NCI-H82 treated with DMSO at 0.1 percent for 48 hours (cell line): ENCODE results near the gene CDKL1.
A peak's percentile ranks its signal among the peaks of the same experiment; 100 is the strongest.
"Not testable (repeated sequence)": the region's sequence is repeated elsewhere in the genome, so short reads cannot be mapped to it uniquely, and the experiment has no call there.

Experiments used
- DNase-seq: peaks from one replicate; lab custom pipeline; 2025; ENCODE audit not compliant: unreplicated experiment; lab: John Stamatoyannopoulos, UW

CDKL1 gene

DNA sequence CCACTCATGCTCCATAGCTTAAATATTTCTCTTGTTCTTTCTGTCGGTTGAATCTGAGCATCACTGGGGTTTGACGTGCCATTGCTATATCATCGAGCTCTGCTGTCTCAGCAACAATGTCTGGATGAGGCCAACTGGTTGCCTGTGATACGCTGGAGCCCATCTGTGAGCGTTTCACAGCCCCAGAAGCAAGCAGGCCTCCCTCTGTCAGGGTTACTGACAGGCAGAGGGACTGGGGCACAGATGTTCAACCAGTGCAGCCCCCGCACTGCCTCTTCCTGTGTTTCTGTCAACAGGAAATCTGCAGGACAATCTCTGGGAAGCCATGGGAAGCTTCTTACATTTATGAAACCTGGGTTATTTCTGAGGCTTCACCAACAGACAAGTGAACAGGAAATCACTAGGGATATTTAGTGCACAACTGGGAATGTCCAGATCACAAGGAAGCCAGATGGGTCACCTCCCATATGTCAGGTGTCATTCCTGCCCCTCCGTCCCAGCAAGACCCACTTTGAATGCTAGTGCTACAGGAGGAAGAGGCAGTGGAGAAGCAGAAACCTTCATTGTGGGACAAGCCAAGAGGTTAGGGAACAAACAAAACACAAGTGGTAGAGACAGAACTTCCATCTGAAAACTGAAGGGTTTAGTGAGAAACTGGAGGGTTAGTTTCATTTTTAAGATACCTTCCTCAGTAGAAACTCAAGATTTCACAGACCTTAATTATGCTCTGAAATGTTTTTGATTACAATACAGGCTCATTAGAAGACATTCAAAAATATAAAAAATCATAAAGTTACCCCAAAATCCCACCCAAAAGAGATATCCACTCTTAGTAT lies 60.5 kb downstream of the CDKL1 start:
- DNase-seq: peak; percentile 35

DNA sequence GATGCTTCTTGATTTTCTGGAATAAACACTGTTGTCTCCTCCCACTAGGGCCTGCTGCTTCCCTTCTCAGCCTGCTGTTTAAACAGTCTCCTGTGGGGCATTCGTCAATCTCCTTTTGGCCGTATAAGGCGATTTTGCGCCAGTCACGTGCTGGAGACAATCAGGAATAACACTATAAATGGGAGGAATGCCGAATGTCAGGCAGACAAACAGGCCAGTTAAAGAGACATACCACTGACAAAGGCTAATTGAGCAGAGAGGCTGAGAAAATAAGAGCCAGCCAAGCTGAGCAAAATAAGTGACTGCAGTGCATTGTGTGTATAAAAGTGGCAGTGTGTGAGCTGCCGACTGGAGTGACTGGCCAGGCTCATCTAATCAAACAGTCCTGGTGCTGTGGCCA lies 61.3 kb downstream of the CDKL1 start:
- peak; percentile 48 for DNase-seq

DNA sequence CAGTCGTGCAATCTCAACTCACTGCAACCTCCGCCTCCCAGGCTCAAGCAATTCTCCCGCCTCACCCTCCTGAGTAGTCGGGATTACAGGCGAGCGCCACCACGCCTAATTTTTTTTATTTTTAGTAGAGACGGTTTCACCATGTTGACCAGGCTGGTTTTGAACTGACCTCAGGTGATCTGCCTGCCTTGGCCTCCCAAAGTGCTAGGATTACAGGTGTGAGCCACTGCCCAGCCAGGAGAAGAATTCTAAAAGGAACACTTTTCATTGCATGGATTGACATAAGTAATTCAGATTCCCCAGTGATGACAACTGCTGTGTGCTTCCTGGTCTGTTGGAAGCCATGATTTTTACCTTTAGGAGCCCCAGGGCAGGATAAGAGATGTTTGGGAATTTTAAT lies 62.5 kb downstream of the CDKL1 start:
- no peak for DNase-seq

DNA sequence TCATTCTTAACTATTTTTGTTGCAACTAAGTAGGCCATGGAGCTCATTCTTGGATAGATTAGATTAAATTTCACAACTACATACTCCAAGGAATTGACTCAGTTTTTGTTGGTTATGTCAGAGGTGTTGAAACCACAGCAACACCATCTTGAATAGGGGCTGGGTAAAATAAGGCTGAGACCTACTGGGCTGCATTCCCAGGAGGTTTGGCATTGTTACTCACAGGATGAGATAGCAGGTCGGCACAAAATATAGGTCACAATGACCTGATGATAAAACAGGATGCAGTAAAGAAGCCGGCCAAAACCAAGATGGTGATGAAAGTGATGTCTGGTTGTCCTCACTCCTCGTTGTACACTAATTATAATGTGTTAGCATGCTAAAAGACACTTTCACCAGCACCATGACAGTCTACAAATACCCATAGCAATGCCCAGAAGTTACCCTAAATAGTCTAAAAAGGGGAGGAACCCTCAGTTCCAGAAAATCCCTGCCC lies 63.6 kb downstream of the CDKL1 start:
- no peak for DNase-seq

DNA sequence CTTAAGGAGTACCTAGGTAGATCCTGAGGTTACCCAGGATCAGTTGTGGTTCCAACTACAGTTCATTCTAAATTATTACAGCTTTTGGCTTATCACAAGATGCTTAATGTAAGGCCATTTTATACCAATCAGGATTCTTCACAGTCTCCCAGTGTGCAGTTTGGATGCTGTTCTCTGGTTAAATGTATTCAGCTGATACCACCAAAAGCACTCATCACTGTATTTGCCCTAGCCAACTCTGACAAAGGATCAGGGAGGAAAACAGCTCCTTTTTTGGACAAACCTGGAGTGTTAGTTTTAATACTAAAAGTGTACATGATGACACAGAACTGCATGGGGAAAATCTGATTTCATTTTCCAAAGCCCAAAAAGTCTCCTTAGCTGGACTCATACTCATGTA lies 65.1 kb downstream of the CDKL1 start:
- no peak for DNase-seq

DNA sequence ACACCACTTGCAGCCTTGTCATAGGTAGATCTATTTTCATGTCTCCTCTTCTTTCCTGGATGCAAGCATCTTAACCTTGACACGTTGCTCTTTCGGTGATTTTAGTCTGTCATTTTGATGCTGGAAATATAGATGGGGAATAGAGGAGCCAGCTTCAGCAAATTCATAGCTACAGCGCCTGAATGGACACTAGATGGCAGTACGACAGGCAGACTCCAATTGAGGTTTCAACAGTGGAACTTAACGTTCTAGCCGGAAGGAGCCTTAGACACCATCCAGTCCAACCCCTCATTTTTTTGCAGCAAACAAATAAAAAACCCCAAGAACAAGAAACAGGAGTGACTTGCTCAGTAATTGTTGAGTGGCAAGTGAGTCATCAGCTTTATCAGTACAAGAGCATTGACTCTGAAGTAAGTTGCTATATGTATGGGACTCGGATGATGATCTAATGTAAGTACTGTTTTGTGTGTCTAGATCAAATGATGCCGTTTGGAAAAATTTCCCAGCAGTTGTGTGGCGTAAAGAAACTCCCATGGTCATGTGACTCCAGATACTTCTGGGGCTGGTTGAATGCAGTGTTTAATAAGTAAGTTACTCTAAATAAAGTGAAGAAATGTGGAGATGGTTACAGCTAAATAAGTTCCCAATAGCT lies 75.5 kb downstream of the CDKL1 start:
- peak; percentile 76 for DNase-seq

DNA sequence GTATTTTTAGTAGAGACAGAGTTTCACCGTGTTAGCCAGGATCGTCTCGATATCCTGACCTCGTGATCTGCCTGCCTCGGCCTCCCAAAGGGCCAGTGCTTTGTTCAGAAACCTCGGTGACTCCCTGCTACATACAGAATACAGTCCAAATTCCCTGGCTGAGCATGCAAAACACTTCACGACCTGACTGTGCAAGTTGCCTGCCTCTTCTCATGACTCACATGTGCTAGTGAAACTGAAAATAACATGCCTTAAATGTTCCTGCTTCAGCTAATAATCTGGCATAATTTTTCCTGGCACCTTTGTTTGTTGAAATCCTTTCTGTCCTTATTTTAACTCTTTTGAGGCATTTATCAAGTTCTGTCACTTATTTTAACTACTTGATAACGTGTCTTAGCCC lies 76.4 kb downstream of the CDKL1 start:
- DNase-seq: no peak

DNA sequence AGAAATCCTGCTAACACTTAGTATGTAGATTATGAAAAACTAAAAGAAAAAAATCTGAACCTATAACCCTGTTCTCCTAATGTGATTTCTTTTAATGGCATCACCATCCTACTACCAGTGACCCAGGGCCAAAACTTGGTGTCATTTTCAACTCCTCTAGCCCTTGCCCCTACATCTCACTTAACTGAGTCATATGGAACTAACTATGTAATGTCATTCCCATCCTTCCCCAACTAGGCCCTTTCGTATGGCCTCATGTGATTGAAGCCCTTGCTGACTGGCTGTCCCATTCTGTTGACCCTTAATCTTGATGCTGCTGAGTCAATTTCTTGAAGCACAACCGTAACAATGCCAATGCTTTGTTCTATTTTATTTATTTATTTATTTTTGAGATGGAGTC lies 77.0 kb downstream of the CDKL1 start:
- DNase-seq: no peak

DNA sequence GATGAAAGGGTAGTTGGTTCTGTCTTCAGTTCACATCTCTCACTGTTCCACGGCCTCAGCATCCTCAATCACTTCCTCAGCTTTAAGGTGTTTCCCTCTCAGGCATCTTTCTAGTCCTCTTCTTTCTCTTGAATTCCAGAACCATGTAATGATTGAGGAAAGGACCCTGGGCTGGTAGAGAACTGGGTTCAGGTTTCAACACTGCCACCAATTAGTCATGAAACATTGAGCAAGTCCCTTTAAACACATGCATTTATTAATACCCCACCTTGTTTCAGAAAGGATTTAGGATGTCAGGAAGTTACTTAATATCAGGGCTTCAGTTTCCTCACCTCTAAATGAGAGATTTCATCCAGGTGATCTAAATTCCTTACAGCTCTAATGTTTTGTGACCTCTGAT lies 77.4 kb downstream of the CDKL1 start:
- DNase-seq: no peak

DNA sequence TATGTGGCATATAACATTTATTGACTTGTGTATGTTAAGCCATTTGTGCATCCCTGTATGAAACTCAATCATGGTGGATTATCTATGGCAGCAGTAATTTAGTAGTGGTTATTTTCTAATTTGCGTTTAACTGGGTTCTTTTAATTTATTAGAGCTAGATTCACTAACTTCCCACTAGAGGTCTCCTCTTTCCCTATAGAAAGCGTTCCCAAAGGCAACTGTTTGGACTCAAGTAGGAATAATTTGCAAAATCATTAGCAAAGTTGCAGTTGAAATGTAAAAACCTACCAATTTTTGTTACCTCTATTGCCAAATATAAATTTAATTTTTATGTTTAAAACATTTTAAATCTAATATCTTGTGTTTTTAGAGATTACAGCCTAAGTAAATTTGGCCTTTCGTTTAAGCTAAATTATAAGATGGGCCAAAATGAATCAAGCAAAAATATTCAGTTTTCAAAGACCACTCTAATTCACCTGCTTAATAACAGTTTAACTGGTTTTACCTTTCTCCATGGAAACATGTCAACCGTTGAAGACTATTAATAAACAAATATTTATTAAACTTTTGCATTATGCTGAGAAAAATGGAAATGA lies 78.6 kb downstream of the CDKL1 start:
- DNase-seq: no peak

DNA sequence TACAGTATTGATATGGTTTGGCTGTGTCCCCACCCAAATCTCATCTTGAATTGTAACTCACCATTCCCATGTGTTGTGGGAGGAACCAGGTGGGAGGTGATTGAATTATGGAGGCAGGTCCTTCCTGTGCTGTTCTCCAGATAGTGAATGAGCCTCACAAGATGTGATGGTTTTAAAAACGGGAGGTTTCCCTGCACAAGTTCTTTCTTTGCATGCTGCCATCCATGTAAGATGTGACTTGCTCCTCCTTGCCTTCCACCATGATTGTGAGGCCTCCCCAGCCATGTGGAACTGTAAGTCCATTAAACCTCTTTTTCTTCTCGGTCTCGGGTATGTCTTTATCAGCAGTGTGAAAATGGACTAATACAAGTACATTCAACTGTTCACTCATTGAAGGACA lies 82.6 kb downstream of the CDKL1 start:
- not testable (repeated sequence) for DNase-seq

DNA sequence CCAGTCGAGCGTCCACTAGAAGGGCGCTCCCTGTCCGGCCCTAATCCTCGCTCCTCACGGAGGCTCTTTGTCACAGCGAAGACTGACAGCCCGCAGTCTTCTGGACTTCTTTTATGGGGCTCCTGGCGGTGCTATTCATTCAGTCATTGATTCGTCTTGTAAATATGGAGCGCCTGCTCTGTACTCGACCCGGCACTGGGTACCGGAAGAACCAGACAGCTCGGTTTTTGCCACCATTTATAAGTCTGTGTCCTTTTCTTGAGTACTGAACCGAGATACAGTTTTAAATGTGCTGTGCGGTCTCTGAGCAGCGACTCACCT lies 84.0 kb downstream of the CDKL1 start:
- DNase-seq: no peak

DNA sequence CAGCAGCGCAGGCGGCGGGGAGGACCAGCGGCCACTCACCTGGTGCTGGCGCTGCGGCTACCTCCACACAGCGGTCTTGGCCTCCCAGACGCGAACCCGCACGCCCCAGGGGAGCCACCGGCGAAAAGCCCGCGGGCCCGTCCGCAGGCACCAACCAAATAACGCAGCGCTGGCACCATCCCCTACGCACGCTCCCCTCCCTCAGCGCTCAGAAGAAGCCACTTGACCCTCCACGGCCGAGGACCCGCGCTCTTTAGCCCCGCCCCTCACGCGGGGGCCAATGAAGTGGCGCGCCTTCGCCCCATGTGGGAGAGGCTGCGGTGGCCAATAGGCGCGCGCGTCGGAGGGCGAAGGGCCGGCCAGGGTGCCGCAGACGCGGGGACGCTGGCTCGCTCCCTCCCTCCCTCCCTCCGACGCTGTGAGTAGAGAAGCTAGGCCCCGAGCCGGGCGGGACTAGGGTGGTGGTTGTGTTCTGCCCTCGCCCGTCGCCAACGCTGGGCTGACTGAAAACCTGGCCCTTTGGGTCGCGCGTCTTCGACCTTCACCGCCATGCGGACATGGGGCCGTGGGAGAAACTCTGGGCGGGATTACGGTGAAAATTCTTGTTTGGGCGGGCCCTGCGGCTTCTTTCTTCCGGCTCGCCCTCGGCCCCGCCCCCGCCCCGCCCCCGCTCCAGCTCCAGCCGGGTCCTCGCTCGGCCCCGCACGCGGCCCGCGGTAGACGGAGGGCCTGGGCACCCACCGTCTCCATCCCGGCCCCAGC lies 84.5 kb downstream of the CDKL1 start, which contains the start of the genes DMAC2L and L2HGDH:
DMAC2L (plus strand) TSS at position 353 of the 762 bp plus-strand sequence. CDS start 9,164 bp downstream, outside the sequence.
L2HGDH (minus strand) TSS at position 258 of the 762 bp plus-strand sequence; CDS start at position 179, 79 bp downstream.
- DNase-seq: peak; percentile 81

DNA sequence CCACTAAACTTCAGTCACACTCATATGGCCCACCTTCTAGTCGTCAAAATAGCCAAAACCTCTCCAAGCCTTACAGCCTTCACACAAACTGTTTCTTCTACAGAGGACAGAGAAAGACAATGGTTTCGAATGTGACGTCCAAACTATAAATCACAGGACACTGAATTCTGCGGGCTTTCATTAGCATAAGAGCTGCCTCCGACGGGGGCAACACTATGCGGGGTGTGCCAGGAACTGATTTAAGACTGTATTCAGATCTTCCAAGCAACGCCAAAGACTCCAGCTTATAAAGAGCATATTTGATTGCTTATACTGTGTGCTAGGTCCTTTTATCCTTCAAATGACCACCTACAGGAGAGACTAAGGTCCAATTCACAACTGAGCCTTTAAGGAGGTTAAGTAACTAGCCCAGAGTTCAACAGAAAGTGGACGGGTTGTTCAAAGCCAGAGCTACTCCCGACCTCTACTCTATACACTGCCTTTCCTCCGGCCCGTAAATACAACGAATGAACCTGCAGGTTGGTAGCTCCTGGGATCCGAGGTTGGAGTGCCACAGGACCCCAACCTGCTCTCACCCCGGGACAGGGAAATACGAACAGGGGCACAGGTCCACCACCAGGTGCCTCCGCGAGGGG lies 85.2 kb downstream of the CDKL1 start:
- peak; percentile 34 for DNase-seq

DNA sequence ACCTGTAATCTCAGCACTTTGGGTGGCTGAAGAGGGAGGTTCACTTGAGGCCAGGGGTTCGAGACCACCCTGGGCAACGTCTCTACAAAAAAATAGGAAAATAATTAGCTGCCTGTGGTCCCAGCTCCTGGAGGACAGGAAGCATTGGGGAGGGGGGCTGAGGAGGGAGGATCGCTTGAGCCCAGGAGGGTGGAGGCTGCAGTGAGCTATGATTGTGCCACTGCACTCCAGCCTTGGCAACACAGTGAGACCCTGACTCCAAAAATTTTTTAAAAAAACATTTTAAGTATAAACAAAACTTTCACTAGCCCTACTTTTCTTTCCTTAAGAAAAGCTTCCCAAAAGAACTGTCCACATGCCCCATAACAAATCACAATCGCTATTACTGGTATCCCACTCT lies 86.2 kb downstream of the CDKL1 start:
- no peak for DNase-seq

DNA sequence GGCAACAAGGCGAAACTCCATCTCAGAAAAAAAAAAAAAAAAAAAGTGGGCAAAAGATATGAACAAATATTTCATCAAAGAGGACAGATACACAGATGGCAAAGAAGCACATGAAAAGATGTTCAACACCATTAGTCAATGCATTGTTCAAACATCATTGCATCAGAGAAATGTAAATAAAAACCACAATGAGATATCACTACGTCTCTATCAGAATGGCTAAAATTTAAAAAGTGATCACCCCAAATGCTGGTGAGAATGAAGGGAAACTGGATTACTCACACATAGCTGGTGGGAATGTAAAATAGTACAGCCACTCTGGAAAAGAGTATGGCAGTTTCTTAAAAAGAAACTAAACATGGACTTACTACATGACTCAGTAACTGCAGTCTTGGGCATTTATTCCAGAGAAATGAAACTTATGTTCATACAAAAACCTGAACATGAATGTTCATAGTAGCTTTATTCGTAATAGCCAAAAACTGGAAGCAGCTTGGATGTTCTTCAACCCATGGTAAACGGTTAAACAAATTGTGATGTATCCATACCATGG lies 88.2 kb downstream of the CDKL1 start:
- DNase-seq: no peak

DNA sequence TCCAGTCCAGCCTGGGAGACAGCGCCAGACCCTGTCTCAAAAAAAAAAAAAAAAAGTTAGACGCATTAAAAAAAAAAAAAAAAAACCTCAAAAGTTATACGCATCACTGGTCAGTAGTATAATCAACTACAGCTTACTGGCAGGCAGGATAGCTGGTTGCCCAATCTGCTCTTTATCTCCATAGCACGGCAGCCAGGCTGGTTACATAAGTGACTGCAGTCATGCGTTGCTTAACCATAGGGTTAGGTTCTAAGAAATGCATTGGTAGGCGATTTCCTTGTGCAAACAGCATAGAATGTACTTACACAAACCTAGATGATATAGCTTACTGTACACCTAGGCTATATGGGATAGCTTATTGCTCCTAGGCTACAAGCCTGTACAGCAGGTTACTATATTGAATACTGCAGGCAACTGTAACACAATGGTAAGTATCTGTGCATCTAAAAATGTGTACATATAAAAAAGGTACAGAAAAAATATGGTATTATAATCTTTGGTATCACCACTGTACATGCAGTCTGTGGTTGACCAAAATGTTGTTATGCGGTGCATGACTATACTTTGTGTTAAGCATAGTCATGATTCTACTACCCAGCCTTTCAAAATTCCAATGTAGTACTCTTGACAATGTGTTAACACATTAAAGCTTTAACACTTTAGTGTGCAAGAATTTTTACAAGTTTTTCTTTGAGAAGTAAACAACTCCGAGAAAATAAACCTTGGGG lies 92.8 kb downstream of the CDKL1 start:
- DNase-seq: no peak

DNA sequence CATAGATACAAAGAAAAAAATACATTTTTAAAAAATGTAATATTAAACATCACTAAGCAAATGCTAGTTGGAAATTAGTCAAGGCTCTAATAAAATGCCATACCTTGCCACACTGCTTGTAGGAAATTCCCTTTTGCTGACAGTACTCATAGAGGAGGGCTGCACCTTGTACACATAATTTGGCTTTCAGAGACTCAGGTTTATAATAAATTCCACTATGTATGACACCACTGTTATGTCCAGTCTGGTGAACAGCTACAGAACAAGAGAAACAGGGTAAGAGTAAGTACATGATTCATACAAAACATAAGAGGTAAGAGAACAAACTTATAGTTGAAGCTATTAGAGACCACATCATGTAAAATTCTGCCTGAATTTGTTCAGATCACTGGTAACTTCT lies 94.8 kb downstream of the CDKL1 start:
- DNase-seq: no peak

DNA sequence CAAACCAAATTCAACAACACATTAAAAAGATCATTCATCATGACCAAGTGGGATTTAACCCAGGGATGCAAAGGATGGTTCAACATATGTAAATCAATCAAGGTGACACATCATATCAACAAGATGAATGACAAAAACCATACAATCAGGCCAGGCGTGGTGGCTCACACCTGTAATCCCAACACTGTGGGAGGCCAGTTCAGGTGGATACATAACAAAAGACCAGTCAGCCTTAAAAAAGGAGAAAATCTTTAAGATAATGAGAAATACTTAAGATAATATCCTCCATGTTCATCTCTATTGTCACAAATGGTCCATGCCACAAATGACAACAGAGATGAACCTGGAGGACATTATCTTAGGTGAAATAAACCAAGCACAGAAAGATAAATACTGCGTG lies 97.1 kb downstream of the CDKL1 start:
- no peak for DNase-seq

DNA sequence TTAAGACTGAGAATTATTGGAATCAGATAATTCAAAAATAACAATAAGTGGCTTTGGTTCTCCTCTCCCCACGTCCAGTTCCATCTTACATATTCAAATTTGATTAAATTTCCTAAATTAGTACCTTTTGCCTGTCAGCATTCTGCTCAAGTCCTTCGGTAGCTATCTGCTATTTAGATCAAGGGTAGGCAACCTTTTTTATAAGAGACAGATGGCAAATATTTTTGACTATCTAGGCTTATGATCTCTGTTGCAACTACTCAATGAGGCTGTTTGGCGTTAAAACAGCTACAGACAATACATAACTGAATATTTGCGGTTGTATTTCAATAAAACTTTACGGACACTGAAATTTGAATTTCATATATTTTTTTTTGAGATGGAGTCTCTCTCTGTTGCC lies 106.4 kb downstream of the CDKL1 start:
- DNase-seq: no peak
